Esophagus muscularis mucosa (tissue), 3 donors: ENCODE results near the gene ETFA.

Source experiments
- CTCF ChIP-seq, 3 experiments: fragments of 200-600 bp in 2 of 3; fragments of 450-650 bp in 1 of 3; sonication (generic) in 2 of 3; IDR thresholded peaks; one replicate each; pipeline ENCODE4 v1.5.1; 2017 to 2019; ENCODE audit warnings: antibody characterized with exemption in 3 of 3, mild to moderate bottlenecking in 2 of 3, moderate library complexity in 1 of 3
- POLR2A ChIP-seq: fragments of 450-650 bp; IDR thresholded peaks from one replicate; pipeline ENCODE4 v1.6.1; 2017; ENCODE audit warnings: antibody characterized with exemption, moderate library complexity, mild to moderate bottlenecking, low read depth
- POLR2AphosphoS5 ChIP-seq, 2 donors: sonication (generic); formaldehyde crosslinking; IDR thresholded peaks; one replicate each; pipeline ENCODE4 v1.6.1; 2017; ENCODE audit warnings: antibody characterized with exemption in 2 of 2

- no peak for TF ChIP-seq CTCF (IDR thresholded peaks at IDR 0.05)
- no peak for TF ChIP-seq POLR2AphosphoS5 (IDR thresholded peaks at IDR 0.05)
- no peak for TF ChIP-seq POLR2A
Observed at GRCh38 chr15:76354823-76355440, 43.7 kb upstream of the ETFA start.
